WTC11 (cell line): Measurements from ENCODE around the gene VCAN. TPM values are rescaled to one million over a fixed set of nuclear protein-coding genes. Genes with fewer than 3 reads are reported as not detected.

Experiments used
- ATAC-seq: fragments of 200-7000 bp; cut with Tn5 transposase; 2 replicates; pipeline ENCODE4 v1.10.0; 2021; ENCODE audit warnings: mild to moderate bottlenecking, moderate library complexity
- CTCF ChIA-PET: fragments of 300-600 bp; sonication (Branson Sonifier 250); formaldehyde crosslinking; loops from one replicate; lab custom pipeline; 2021; ENCODE audit warnings: antibody characterized with exemption; lab: Charles Lee
- POLR2A ChIA-PET: fragments of 350-600 bp; sonication (Branson Sonifier 250); formaldehyde crosslinking; loops from one replicate; lab custom pipeline; 2021; ENCODE audit warnings: antibody characterized with exemption; lab: Charles Lee
- DNase-seq: peaks from one replicate; pipeline ENCODE4 v3.0.0; 2021; ENCODE audit warnings: low spot score
- H3K27ac Mint-ChIP-seq: 2 replicates; pipeline ENCODE4 v1.8.0; 2021; ENCODE audit warnings: mixed read lengths
- H3K27me3 Mint-ChIP-seq: 2 replicates; pipeline ENCODE4 v1.8.0; 2021; ENCODE audit warnings: low read depth, mild to moderate bottlenecking, moderate library complexity, mixed read lengths
- H3K36me3 Mint-ChIP-seq: 2 replicates; pipeline ENCODE4 v1.8.0; 2021; ENCODE audit warnings: mixed read lengths
- H3K4me1 Mint-ChIP-seq: 2 replicates; pipeline ENCODE4 v1.8.0; 2022; ENCODE audit warnings: mixed read lengths
- H3K4me3 Mint-ChIP-seq: 2 replicates; pipeline ENCODE4 v1.8.0; 2021; ENCODE audit warnings: mild to moderate bottlenecking, moderate library complexity, mixed read lengths
- H3K9me3 Mint-ChIP-seq: 2 replicates; pipeline ENCODE4 v1.8.0; 2021; ENCODE audit warnings: mixed read lengths
- FOXJ3 ChIP-seq: sonication (generic); formaldehyde crosslinking; IDR thresholded peaks from 2 replicates; pipeline ENCODE4 v1.9.0; 2021; ENCODE audit warnings: missing genetic modification reagents, mild to moderate bottlenecking, borderline replicate concordance
- FOXP1 ChIP-seq: sonication (generic); formaldehyde crosslinking; IDR thresholded peaks from 2 replicates; pipeline ENCODE4 v1.8.0; 2022; ENCODE audit warnings: missing genetic modification reagents, mild to moderate bottlenecking, moderate library complexity, borderline replicate concordance
- GABPB1 ChIP-seq: sonication (generic); formaldehyde crosslinking; IDR thresholded peaks from 2 replicates; pipeline ENCODE4 v1.8.1; 2023; ENCODE audit warnings: mild to moderate bottlenecking, missing genetic modification reagents
- JUN ChIP-seq: sonication (generic); formaldehyde crosslinking; IDR thresholded peaks from 2 replicates; pipeline ENCODE4 v1.8.0; 2023; ENCODE audit warnings: mild to moderate bottlenecking, missing genetic modification reagents
- KAT7 ChIP-seq: sonication (generic); formaldehyde crosslinking; IDR thresholded peaks from 2 replicates; pipeline ENCODE4 v1.8.1; 2023; ENCODE audit warnings: missing genetic modification reagents, mild to moderate bottlenecking, borderline replicate concordance
- MXD4 ChIP-seq: fragments of 250-450 bp; sonication (Bioruptor Pico); IDR thresholded peaks from 2 replicates; pipeline ENCODE4 v1.8.0; 2021; ENCODE audit warnings: mild to moderate bottlenecking, moderate library complexity, borderline replicate concordance
- NFE2L1 ChIP-seq: sonication (generic); formaldehyde crosslinking; IDR thresholded peaks from 2 replicates; pipeline ENCODE4 v1.8.1; 2023; ENCODE audit warnings: missing genetic modification reagents
- RORB ChIP-seq: fragments of 250-450 bp; sonication (Bioruptor Pico); IDR thresholded peaks from 2 replicates; pipeline ENCODE4 v1.9.0; 2021; ENCODE audit warnings: mild to moderate bottlenecking
- SMAD3 ChIP-seq: sonication (generic); formaldehyde crosslinking; IDR thresholded peaks from 2 replicates; pipeline ENCODE4 v1.8.0; 2022; ENCODE audit warnings: missing genetic modification reagents, mild to moderate bottlenecking, borderline replicate concordance
- TCF7 ChIP-seq: sonication (generic); formaldehyde crosslinking; IDR thresholded peaks from 2 replicates; pipeline ENCODE4 v1.8.0; 2022; ENCODE audit warnings: mild to moderate bottlenecking, low read depth, missing genetic modification reagents, moderate library complexity
- TEAD1 ChIP-seq: sonication (generic); formaldehyde crosslinking; IDR thresholded peaks from 2 replicates; pipeline ENCODE4 v1.8.0; 2022; ENCODE audit warnings: mild to moderate bottlenecking, missing genetic modification reagents
- ZBTB21 ChIP-seq: sonication (generic); formaldehyde crosslinking; IDR thresholded peaks from 2 replicates; pipeline ENCODE4 v1.8.1; 2023; ENCODE audit warnings: mild to moderate bottlenecking, missing genetic modification reagents, borderline replicate concordance
- ZNF121 ChIP-seq: sonication (generic); formaldehyde crosslinking; IDR thresholded peaks from 2 replicates; pipeline ENCODE4 v1.8.0; 2023; ENCODE audit warnings: missing genetic modification reagents
- ZNF317 ChIP-seq: sonication (generic); formaldehyde crosslinking; IDR thresholded peaks from 2 replicates; pipeline ENCODE4 v1.8.1; 2023; ENCODE audit warnings: low read depth, mild to moderate bottlenecking, moderate library complexity, missing genetic modification reagents, borderline replicate concordance
- ZNF396 ChIP-seq: fragments of 250-450 bp; sonication (Bioruptor Pico); IDR thresholded peaks from 2 replicates; pipeline ENCODE4 v1.8.0; 2021; ENCODE audit warnings: mild to moderate bottlenecking, moderate library complexity, borderline replicate concordance
- ZNF416 ChIP-seq: fragments of 250-450 bp; sonication (Bioruptor Pico); IDR thresholded peaks from 2 replicates; pipeline ENCODE4 v1.9.0; 2021; ENCODE audit warnings: mild to moderate bottlenecking, inconsistent platforms
- total RNA-seq: library from RNA; stranded (reverse); gene quantifications from 3 replicates; pipeline ENCODE4 v1.2.3, GENCODE V29; 2021
- TF ChIP-seq, protein P1 (sequence below): fragments of 250-450 bp; sonication (Bioruptor Pico); IDR thresholded peaks from 2 replicates; pipeline ENCODE4 v1.9.0; 2021; ENCODE audit warnings: mild to moderate bottlenecking
- TF ChIP-seq, protein P2 (sequence below): sonication (generic); formaldehyde crosslinking; IDR thresholded peaks from 2 replicates; pipeline ENCODE4 v1.8.0; 2023; ENCODE audit warnings: missing genetic modification reagents, mild to moderate bottlenecking, borderline replicate concordance

Gene VCAN
- total RNA-seq, 1 experiment from 2014 or later, result 276 TPM

DNA sequence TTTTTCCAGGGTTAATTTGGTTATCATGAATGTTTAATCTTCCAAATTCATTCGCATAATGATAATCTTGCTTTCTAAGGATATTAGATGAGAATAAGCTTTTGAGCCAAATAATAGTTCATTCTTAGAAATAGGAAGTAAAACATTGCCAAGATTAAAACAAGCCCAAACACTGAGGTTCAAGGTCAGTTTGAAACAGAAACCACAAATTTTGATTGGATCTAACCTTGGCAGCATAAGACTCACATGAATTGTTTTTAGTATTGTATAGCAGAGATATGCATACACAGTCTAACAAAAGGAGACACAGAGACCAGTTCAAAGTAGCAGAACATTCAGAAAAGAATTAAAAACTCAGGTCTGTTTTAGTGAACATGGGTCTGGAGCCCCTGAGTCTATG lies 43.4 kb upstream of the VCAN start:
- no peak for ATAC-seq
- H3K27ac Mint-ChIP-seq, result no peak overlapping the region
- peaks cover 20% of the 10 kb centered on the region for H3K4me1 Mint-ChIP-seq
- H3K27me3 Mint-ChIP-seq, result no peaks in the 10 kb centered on the region
- no peaks in the 10 kb centered on the region for H3K36me3 Mint-ChIP-seq
- POLR2A ChIA-PET, result no interaction called here
- no peak overlapping the region for H3K4me3 Mint-ChIP-seq
- CTCF ChIA-PET, result no interaction called here
- H3K9me3 Mint-ChIP-seq, result 0 out of 2 replicates have a peak, but pooled peaks cover under 1% of the 10 kb centered on the region
- DNase-seq, result no peak
- TF ChIP-seq ZNF121 (CRISPR knock-in tag) (no peak), KAT7 (CRISPR knock-in tag) (no peak), ZBTB21 (CRISPR knock-in tag) (no peak), MXD4 (CRISPR knock-in tag) (no peak), TEAD1 (CRISPR knock-in tag) (no peak), FOXJ3 (CRISPR knock-in tag) (no peak), ZNF317 (CRISPR knock-in tag) (no peak), NFE2L1 (CRISPR knock-in tag) (no peak), JUN (no peak), ZNF396 (CRISPR knock-in tag) (no peak)
- TF ChIP-seq, protein P1, sequence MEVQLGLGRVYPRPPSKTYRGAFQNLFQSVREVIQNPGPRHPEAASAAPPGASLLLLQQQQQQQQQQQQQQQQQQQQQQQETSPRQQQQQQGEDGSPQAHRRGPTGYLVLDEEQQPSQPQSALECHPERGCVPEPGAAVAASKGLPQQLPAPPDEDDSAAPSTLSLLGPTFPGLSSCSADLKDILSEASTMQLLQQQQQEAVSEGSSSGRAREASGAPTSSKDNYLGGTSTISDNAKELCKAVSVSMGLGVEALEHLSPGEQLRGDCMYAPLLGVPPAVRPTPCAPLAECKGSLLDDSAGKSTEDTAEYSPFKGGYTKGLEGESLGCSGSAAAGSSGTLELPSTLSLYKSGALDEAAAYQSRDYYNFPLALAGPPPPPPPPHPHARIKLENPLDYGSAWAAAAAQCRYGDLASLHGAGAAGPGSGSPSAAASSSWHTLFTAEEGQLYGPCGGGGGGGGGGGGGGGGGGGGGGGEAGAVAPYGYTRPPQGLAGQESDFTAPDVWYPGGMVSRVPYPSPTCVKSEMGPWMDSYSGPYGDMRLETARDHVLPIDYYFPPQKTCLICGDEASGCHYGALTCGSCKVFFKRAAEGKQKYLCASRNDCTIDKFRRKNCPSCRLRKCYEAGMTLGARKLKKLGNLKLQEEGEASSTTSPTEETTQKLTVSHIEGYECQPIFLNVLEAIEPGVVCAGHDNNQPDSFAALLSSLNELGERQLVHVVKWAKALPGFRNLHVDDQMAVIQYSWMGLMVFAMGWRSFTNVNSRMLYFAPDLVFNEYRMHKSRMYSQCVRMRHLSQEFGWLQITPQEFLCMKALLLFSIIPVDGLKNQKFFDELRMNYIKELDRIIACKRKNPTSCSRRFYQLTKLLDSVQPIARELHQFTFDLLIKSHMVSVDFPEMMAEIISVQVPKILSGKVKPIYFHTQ, result no peak
- TF ChIP-seq, all 79 proteins: peak for 0

DNA sequence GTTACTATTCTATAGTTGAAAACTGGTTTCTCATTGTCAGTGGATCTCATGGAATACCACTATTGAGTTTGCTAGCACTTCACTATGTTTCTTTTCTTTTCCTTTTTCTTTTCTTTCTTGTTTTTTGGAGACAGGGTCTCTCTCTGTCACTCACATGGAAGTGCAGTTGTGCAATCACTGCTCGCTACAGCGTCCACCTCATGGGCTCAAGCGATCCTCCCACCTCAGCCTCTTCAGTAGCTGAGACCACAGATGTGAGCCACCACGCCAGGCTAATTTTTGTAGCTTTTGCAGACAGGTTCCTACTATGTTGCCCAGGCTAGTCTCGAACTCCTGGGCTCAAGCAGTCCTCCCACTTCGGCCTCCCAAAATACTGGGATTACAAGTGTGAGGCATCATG lies 42.7 kb upstream of the VCAN start:
- Mint-ChIP-seq H3K27me3 (no peaks in the 10 kb centered on the region), H3K9me3 (0 out of 2 replicates have a peak, but pooled peaks cover 4% of the 10 kb centered on the region), H3K4me1 (peaks cover 20% of the 10 kb centered on the region), H3K4me3 (no peak overlapping the region), H3K27ac (no peak overlapping the region), H3K36me3 (no peaks in the 10 kb centered on the region)
- CTCF ChIA-PET, result interaction anchor here (0.6 to 1.4 kb wide), 4 partner anchors 23 to 1607 kb away, joined by 3 to 5 read pairs (median 4); no protein-coding TSS in a partner anchor
- POLR2A ChIA-PET, result no interaction called here
- ATAC-seq (no peak), DNase-seq (no peak)
- TF ChIP-seq RORB (CRISPR knock-in tag) (no peak), ZNF416 (CRISPR knock-in tag) (no peak), TCF7 (CRISPR knock-in tag) (no peak), FOXJ3 (CRISPR knock-in tag) (no peak), FOXP1 (CRISPR knock-in tag) (no peak), GABPB1 (CRISPR knock-in tag) (no peak), SMAD3 (no peak)
- TF ChIP-seq, protein P2, sequence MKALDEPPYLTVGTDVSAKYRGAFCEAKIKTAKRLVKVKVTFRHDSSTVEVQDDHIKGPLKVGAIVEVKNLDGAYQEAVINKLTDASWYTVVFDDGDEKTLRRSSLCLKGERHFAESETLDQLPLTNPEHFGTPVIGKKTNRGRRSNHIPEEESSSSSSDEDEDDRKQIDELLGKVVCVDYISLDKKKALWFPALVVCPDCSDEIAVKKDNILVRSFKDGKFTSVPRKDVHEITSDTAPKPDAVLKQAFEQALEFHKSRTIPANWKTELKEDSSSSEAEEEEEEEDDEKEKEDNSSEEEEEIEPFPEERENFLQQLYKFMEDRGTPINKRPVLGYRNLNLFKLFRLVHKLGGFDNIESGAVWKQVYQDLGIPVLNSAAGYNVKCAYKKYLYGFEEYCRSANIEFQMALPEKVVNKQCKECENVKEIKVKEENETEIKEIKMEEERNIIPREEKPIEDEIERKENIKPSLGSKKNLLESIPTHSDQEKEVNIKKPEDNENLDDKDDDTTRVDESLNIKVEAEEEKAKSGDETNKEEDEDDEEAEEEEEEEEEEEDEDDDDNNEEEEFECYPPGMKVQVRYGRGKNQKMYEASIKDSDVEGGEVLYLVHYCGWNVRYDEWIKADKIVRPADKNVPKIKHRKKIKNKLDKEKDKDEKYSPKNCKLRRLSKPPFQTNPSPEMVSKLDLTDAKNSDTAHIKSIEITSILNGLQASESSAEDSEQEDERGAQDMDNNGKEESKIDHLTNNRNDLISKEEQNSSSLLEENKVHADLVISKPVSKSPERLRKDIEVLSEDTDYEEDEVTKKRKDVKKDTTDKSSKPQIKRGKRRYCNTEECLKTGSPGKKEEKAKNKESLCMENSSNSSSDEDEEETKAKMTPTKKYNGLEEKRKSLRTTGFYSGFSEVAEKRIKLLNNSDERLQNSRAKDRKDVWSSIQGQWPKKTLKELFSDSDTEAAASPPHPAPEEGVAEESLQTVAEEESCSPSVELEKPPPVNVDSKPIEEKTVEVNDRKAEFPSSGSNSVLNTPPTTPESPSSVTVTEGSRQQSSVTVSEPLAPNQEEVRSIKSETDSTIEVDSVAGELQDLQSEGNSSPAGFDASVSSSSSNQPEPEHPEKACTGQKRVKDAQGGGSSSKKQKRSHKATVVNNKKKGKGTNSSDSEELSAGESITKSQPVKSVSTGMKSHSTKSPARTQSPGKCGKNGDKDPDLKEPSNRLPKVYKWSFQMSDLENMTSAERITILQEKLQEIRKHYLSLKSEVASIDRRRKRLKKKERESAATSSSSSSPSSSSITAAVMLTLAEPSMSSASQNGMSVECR (CRISPR knock-in tag), result no peak
